T-helper 2 cell treated with Interferon-gamma antibody and Interleukin-4, amounts not matched to agents 5 μg/mL and 100 μg/mL, for 36 hours (primary cell): ENCODE data around the gene PKN2.
"Not testable (repeated sequence)": the region's sequence is repeated elsewhere in the genome, so short reads cannot be mapped to it uniquely, and the experiment has no call there.

Source experiments
- DNase-seq: peaks from one replicate; pipeline ENCODE4 v3.0.0; 2021; ENCODE audit warnings: low spot score
- H3K27ac Mint-ChIP-seq: one replicate; pipeline ENCODE4 v1.8.0; 2021; ENCODE audit warnings: mild to moderate bottlenecking, mixed read lengths
- H3K27me3 Mint-ChIP-seq: one replicate; pipeline ENCODE4 v1.8.0; 2021; ENCODE audit warnings: low read depth, mixed read lengths
- H3K36me3 Mint-ChIP-seq: one replicate; pipeline ENCODE4 v1.8.0; 2021; ENCODE audit warnings: low read depth, mixed read lengths
- H3K4me1 Mint-ChIP-seq: one replicate; pipeline ENCODE4 v1.8.0; 2021; ENCODE audit warnings: low read depth, mixed read lengths
- H3K4me3 Mint-ChIP-seq: one replicate; pipeline ENCODE4 v1.8.0; 2022; ENCODE audit warnings: mild to moderate bottlenecking, moderate library complexity, mixed read lengths
- H3K9me3 Mint-ChIP-seq: one replicate; pipeline ENCODE4 v1.8.0; 2021; ENCODE audit warnings: mixed read lengths

The PKN2 gene

DNA sequence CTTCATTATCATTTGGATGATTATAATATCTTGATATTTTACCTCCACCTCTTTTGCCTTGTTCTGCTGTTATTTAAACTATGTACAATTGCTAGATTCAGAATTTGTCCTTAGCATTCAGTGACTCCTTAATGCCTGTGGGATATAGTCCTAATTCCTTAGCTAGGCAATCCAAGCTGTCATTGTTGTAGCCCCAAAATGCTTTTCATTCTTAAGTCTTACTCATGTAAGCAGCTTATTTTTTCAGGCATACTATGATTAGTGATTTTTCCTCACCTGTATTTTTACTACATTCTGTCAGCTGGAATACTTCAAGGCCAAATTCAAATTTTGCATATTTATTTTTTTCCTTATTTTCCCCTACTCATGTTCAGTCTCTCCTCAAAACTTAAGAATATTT, 13.4 kb downstream of the PKN2 start:
- H3K36me3 Mint-ChIP-seq = peaks cover 18% of the 10 kb centered on the region
- no peaks in the 10 kb centered on the region for H3K27me3 Mint-ChIP-seq
- no peak overlapping the region for H3K27ac Mint-ChIP-seq
- H3K4me3 Mint-ChIP-seq = no peak overlapping the region
- peaks cover 17% of the 10 kb centered on the region for H3K4me1 Mint-ChIP-seq
- DNase-seq = no peak
- no peaks in the 10 kb centered on the region for H3K9me3 Mint-ChIP-seq

- no peak for DNase-seq
- peaks cover 21% of the 10 kb centered on the region for H3K4me1 Mint-ChIP-seq
- H3K4me3 Mint-ChIP-seq = no peak overlapping the region
- H3K9me3 Mint-ChIP-seq = no peaks in the 10 kb centered on the region
- peaks cover 18% of the 10 kb centered on the region for H3K36me3 Mint-ChIP-seq
- no peak overlapping the region for H3K27ac Mint-ChIP-seq
- no peaks in the 10 kb centered on the region for H3K27me3 Mint-ChIP-seq
Observed at GRCh38 chr1:88698140-88698539, 14.1 kb downstream of the PKN2 start.

DNA sequence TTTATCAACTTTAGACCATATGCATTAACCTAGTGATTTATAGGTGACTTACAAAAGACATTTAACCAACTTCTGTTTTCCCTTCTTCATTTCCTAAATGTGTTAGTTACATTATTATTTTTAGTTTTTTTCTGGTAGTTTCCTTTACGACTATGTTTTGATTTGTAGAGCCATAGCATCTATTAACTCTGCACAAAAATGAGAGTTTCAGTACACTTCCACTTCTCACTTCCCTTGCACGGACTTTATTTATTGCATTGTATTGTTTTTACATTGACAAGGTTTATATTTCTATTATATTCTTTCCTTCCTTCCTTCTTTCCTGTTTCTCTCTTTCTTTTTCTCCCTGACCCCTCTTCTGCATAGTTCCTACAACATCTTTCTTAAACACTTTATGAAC, 14.7 kb downstream of the PKN2 start:
- H3K4me3 Mint-ChIP-seq = no peak overlapping the region
- H3K27ac Mint-ChIP-seq = no peak overlapping the region
- H3K27me3 Mint-ChIP-seq = no peaks in the 10 kb centered on the region
- peaks cover 15% of the 10 kb centered on the region for H3K36me3 Mint-ChIP-seq
- peaks cover 20% of the 10 kb centered on the region for H3K4me1 Mint-ChIP-seq
- no peak for DNase-seq
- no peaks in the 10 kb centered on the region for H3K9me3 Mint-ChIP-seq

- H3K27ac Mint-ChIP-seq = no peak overlapping the region
- H3K4me3 Mint-ChIP-seq = no peak overlapping the region
- no peak for DNase-seq
- H3K9me3 Mint-ChIP-seq = no peaks in the 10 kb centered on the region
- peaks cover 12% of the 10 kb centered on the region for H3K36me3 Mint-ChIP-seq
- no peaks in the 10 kb centered on the region for H3K27me3 Mint-ChIP-seq
- peaks cover 14% of the 10 kb centered on the region for H3K4me1 Mint-ChIP-seq
Observed at GRCh38 chr1:88700425-88701013, 16.4 kb downstream of the PKN2 start.

- no peaks in the 10 kb centered on the region for H3K27me3 Mint-ChIP-seq
- DNase-seq = no peak
- peaks cover 10% of the 10 kb centered on the region for H3K4me1 Mint-ChIP-seq
- no peaks in the 10 kb centered on the region for H3K9me3 Mint-ChIP-seq
- H3K27ac Mint-ChIP-seq = no peak overlapping the region
- no peak overlapping the region for H3K4me3 Mint-ChIP-seq
- H3K36me3 Mint-ChIP-seq = peaks cover 10% of the 10 kb centered on the region
Observed at GRCh38 chr1:88701275-88701674, 17.2 kb downstream of the PKN2 start.

GRCh38 chr1:88701793-88702192, 17.7 kb downstream of the PKN2 start:
- H3K27me3 Mint-ChIP-seq, H3K4me3 Mint-ChIP-seq, H3K9me3 Mint-ChIP-seq, DNase-seq, H3K4me1 Mint-ChIP-seq, H3K27ac Mint-ChIP-seq: not testable (repeated sequence)
- H3K36me3 Mint-ChIP-seq = peaks cover 10% of the 10 kb centered on the region

- peaks cover under 1% of the 10 kb centered on the region for H3K9me3 Mint-ChIP-seq
Observed at GRCh38 chr1:88708011-88708410, 23.9 kb downstream of the PKN2 start.

GRCh38 chr1:88712907-88713306, 28.8 kb downstream of the PKN2 start:
- not testable (repeated sequence) for H3K4me3 Mint-ChIP-seq, H3K27ac Mint-ChIP-seq, H3K4me1 Mint-ChIP-seq, H3K27me3 Mint-ChIP-seq, H3K9me3 Mint-ChIP-seq, DNase-seq
- H3K36me3 Mint-ChIP-seq = peaks cover 41% of the 10 kb centered on the region

More at GRCh38 chr1:88708011-88708410, 23.9 kb downstream of the PKN2 start:
- Mint-ChIP-seq H3K27ac (no peak overlapping the region), H3K36me3 (peaks cover 17% of the 10 kb centered on the region), H3K4me3 (no peak overlapping the region), H3K4me1 (peaks cover 2% of the 10 kb centered on the region), H3K27me3 (no peaks in the 10 kb centered on the region)
- no peak for DNase-seq

- DNase-seq, H3K27ac Mint-ChIP-seq, H3K9me3 Mint-ChIP-seq, H3K27me3 Mint-ChIP-seq, H3K4me3 Mint-ChIP-seq, H3K4me1 Mint-ChIP-seq: not testable (repeated sequence)
- peaks cover 28% of the 10 kb centered on the region for H3K36me3 Mint-ChIP-seq
Observed at GRCh38 chr1:88716571-88716970, 32.5 kb downstream of the PKN2 start.

DNA sequence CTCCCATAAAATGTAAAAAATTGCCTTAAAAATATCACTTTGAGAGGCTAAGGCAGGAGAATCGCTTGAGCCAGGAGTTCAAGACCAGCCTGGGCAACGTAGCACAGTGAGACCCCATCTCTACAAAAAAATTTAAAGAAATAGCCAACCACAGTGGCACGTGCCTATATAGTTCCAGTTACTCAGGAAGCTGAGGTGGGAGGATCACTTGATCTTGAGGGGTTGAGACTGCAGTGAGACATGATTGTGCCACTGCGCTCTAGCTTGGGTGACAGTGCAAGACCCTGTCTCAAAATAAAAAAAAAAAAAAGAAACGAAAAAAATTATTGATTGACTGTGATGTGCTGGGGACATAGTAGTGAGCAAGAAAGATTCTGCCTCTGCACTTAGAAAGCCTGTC, 38.4 kb downstream of the PKN2 start:
- Mint-ChIP-seq H3K27ac (no peak overlapping the region), H3K4me1 (peaks cover 19% of the 10 kb centered on the region), H3K9me3 (no peaks in the 10 kb centered on the region), H3K4me3 (no peak overlapping the region), H3K27me3 (no peaks in the 10 kb centered on the region), H3K36me3 (peaks cover 5% of the 10 kb centered on the region)
- no peak for DNase-seq

DNA sequence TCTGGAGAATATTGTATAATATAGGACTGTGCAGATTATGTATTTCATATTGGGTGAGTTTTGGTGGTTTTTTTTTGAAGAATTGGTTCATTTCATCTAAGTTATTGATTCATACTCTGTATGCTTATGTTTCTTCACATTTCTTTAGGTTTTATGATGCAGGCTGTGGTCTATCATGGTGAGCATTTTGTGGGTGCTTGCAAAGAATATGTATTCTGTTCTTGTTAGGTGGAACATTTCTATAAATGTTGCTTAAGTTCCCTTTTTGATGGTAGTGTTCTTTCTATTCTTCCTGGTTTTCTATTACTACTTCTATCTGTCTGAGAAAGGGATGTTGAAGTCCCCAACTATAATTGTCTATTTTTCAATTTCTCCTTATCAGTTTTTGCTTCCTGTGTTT, 42.6 kb downstream of the PKN2 start:
- peaks cover 27% of the 10 kb centered on the region for H3K4me1 Mint-ChIP-seq
- DNase-seq = no peak
- no peaks in the 10 kb centered on the region for H3K9me3 Mint-ChIP-seq
- H3K4me3 Mint-ChIP-seq = no peak overlapping the region
- no peaks in the 10 kb centered on the region for H3K27me3 Mint-ChIP-seq
- peaks cover 10% of the 10 kb centered on the region for H3K36me3 Mint-ChIP-seq
- no peak overlapping the region for H3K27ac Mint-ChIP-seq

- peaks cover 26% of the 10 kb centered on the region for H3K4me1 Mint-ChIP-seq
- no peaks in the 10 kb centered on the region for H3K9me3 Mint-ChIP-seq
- H3K4me3 Mint-ChIP-seq = no peak overlapping the region
- no peak for DNase-seq
- H3K27me3 Mint-ChIP-seq = no peaks in the 10 kb centered on the region
- peaks cover 9% of the 10 kb centered on the region for H3K36me3 Mint-ChIP-seq
- H3K27ac Mint-ChIP-seq = no peak overlapping the region
Observed at GRCh38 chr1:88727205-88727604, 43.1 kb downstream of the PKN2 start.

DNA sequence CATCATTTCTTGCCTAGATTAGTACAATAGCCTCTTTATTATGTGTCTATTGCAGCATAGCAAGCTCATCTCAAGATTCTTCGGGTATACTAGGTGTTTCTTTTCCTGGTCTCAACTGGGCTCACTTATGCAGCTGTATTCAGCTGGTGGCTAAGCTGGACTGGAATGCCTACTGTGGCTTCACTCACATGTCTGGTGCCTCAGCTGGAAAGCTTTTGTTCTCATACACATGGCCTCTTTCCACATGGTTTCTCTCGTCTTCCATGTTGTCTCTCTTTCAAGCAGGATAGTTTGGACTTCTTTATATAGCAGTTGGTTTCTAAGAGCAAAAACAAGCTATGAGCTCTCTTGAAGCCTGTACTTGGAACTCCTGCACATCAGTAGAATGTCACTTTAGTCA, 45.2 kb downstream of the PKN2 start:
- no peak for DNase-seq
- Mint-ChIP-seq H3K27me3 (no peaks in the 10 kb centered on the region), H3K4me1 (peaks cover 18% of the 10 kb centered on the region), H3K9me3 (peaks cover 2% of the 10 kb centered on the region), H3K27ac (no peak overlapping the region), H3K36me3 (peaks cover 17% of the 10 kb centered on the region), H3K4me3 (no peak overlapping the region)

DNA sequence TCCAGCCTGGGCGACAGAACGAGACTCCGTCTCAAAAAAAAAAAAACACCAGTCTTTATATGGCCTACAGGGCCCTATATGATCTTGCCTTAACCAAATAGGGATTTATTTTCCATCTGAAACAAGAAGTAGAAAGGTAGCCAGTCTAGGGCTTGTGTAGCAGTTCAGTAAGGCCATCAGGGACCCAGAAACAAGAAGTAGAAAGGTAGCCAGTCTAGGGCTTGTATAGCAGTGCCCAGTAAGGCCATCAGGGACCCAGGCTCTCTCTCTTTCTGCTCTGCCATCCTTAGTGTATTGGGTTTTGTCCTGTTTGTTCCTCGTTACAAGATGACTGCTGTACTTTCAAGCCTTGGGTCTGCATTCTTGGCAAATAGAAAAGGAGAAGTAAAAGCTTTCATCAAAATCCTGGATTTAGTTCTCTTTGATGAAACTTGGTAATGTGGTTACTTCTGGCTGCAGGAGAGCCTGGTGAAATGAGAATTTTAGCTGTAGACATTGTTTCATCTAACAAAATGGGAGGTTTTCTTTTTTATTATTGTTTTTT, 46.1 kb downstream of the PKN2 start:
- DNase-seq = no peak
- peaks cover 9% of the 10 kb centered on the region for H3K9me3 Mint-ChIP-seq
- H3K4me1 Mint-ChIP-seq = peaks cover 22% of the 10 kb centered on the region
- no peak overlapping the region for H3K4me3 Mint-ChIP-seq
- no peaks in the 10 kb centered on the region for H3K27me3 Mint-ChIP-seq
- no peak overlapping the region for H3K27ac Mint-ChIP-seq
- peaks cover 23% of the 10 kb centered on the region for H3K36me3 Mint-ChIP-seq

- Mint-ChIP-seq H3K27me3 (no peaks in the 10 kb centered on the region), H3K4me3 (no peak overlapping the region), H3K4me1 (peaks cover 24% of the 10 kb centered on the region), H3K36me3 (peaks cover 30% of the 10 kb centered on the region), H3K27ac (no peak overlapping the region), H3K9me3 (peaks cover 17% of the 10 kb centered on the region)
- no peak for DNase-seq
Observed at GRCh38 chr1:88730995-88731394, 46.9 kb downstream of the PKN2 start.
